NOMO-1 (cell line): ENCODE data around the gene MLLT10.
"Not testable (repeated sequence)": the region's sequence is repeated elsewhere in the genome, so short reads cannot be mapped to it uniquely, and the experiment has no call there.

ENCODE experiments used
- DNase-seq, 2 experiments: peaks; one replicate each; lab custom pipeline; 2025; ENCODE audit not compliant: unreplicated experiment in 2 of 2; lab: John Stamatoyannopoulos, UW

The MLLT10 gene

DNA sequence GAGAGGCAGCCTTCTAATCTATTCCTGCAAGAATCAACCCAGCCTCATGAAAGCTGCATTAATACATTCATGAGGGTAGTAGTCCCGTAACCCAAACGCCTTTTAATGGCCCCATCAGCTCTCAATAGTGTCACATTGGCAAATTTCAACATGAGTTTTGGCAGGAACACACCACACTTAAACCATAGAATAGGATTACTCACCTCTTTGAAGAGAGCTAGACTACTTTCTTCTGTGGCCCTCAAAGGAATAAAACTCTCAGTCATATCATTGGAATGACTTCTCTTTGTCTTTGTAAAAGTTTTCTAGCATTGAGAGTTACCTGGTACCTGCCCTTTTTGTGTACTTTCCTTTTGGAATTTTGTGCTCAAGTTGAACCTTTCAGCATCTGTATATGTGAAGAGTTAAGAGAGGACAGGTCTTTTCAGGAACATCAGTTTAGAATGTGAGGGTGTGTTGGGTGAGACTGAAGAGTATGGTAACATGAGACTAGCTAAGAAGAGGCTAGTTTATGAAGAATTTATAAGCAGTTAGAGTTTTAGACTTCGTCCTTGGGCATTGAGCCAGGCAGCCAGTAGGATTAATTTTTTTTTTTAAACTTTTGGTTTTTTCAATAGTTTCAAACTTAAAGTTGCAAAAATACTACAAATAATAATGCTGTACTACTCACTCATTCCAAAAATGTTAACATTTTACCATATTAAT is 92.6 kb downstream of the MLLT10 start:
- DNase-seq: no peak

DNA sequence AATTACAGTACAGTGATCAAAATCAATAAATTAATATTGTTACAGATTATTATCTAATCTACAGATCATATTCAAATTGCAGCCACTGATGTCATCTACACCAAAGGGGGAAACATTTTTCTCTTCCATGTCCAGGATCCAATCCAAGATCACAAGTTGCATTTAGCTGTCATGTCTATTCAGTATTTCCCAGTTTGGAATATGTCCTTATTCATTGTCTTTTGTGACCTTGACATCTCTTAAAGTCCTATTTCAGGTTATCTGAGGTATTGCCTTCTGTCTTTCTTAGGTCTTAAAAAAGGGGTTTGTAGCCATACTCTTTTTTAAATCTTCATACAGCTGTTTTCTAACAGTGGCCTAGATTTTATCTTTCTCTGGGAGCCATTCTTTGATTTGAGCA is 93.3 kb downstream of the MLLT10 start:
- DNase-seq: no peak

GRCh38 chr10:21628023-21628422 is 94.0 kb downstream of the MLLT10 start:
- no peak for DNase-seq

- not testable (repeated sequence) for DNase-seq
Measured at GRCh38 chr10:21628645-21629044, 94.6 kb downstream of the MLLT10 start.

DNA sequence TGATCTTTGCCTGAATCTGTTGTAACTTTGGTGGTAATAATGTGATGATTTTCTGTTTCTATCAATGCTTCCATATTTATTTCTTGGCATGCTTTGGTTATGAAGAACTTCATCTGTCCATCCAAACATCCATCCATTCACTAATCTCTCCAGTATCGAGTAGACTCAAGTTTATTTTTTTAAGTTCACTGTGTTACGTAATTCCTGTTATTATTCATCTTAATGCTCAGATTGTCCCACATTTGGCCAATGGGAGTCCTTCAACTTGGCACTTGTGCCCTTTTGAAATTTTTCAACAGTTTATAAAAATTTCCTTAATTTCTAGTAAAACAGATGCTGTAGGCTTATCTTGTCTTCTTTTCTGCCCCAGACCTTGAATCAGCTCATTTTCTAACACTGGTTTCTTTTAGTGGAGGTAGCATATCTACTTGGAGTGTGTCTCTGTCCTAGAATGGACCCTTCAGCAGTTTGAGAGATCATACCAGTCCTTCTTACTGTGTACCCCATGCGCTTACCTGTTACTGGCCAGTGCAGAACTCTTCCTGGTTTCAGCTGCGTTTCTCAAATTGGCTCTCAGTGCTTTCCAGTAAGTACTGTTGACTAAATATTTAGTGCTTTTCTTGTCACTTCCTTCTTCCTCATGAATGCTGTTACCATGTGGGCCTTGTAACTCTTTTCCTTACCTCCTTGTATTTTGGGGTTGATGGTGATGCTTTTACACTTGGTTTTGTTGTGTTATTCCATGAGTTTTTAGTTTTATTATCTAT is 100.8 kb downstream of the MLLT10 start:
- no peak for DNase-seq

GRCh38 chr10:21637795-21638194 is 103.8 kb downstream of the MLLT10 start:
- DNase-seq: no peak

DNA sequence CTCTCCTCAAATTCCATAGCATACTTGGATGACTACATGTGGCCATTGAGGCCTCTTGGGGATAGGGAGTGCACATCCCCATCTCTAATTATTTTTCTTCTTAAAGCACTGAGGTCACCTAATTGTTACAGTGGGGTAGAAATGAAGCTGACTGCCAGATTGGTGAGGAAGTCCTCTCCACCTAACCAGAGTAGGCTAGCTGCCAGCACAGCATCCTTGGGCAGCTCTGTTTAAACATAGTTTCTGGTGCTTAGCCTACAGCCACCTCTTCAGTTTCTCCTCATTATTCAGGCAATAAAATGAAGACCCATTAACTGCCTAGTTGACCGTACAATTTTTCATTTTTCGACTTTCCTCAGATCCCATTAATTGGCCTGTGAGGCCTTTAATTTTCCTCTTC is 104.6 kb downstream of the MLLT10 start:
- no peak for DNase-seq

DNA sequence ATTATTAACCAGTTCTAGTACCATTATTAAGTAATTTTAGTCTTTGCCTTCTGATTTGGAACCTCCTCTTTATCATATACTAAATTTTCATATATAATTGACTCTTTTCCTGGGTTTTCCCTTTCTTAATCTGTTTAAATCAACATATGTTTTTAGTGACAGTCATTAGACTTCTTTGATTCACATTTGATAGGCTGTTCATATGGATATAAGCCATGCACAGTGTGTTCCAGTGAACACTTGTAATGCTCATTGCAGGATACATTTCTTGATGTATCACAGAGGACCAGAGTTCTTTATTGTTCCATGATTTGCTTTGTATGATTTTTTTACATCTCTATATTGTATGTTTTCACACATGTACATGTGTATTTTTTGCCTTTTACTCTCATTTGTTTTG is 114.0 kb downstream of the MLLT10 start:
- no peak for DNase-seq

- DNase-seq: no peak
Measured at GRCh38 chr10:21649454-21649872, 115.4 kb downstream of the MLLT10 start.

- DNase-seq: no peak
Measured at GRCh38 chr10:21650353-21650752, 116.3 kb downstream of the MLLT10 start.

- DNase-seq: no peak
Measured at GRCh38 chr10:21655236-21655635, 121.2 kb downstream of the MLLT10 start.

- no peak for DNase-seq
Measured at GRCh38 chr10:21655687-21656086, 121.7 kb downstream of the MLLT10 start.

- DNase-seq: no peak
Measured at GRCh38 chr10:21661087-21661486, 127.1 kb downstream of the MLLT10 start.

- no peak for DNase-seq
Measured at GRCh38 chr10:21661935-21662334, 127.9 kb downstream of the MLLT10 start.

DNA sequence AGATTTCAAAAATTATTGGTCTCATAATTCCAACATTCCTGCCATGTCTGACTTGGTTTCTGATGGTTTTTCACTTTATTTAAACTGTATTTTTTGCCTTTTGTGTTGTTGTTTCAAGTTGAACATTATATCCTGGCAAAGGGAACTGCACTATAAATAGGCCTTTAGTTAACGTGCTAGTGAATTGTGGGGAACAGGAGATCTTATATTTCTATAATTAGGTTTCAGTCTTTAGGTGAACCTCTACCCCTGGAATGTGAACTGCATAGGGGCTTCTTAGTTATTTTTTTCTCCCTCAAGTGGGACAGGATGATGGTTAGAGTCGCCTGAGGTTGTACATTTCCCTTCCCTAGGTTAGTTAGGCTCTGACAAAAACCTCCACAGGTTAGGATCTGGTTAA is 128.6 kb downstream of the MLLT10 start:
- no peak for DNase-seq

- no peak for DNase-seq
Measured at GRCh38 chr10:21668831-21669230, 134.8 kb downstream of the MLLT10 start.

GRCh38 chr10:21670391-21670790 is 136.4 kb downstream of the MLLT10 start:
- no peak for DNase-seq

GRCh38 chr10:21673668-21674067 is 139.6 kb downstream of the MLLT10 start:
- DNase-seq: no peak

GRCh38 chr10:21675157-21675796 is 141.2 kb downstream of the MLLT10 start:
- peak in 1 of 2 experiments; percentile 15 for DNase-seq

GRCh38 chr10:21677551-21677950 is 143.5 kb downstream of the MLLT10 start:
- DNase-seq: no peak

- DNase-seq: peak in 1 of 2 experiments; percentile 13
Measured at GRCh38 chr10:21681156-21681555, 147.1 kb downstream of the MLLT10 start.
